NT2/D1 (cell line): ENCODE results near the gene ADAMTSL1.

Source experiments
- DNase-seq: peaks from one replicate; pipeline ENCODE4 v3.0.0-alpha.2; 2011; ENCODE audit warnings: low read depth, low spot score
- H3K27me3 ChIP-seq: 2 replicates; pipeline ENCODE4 v1.6.0; 2011; ENCODE audit warnings: mild to moderate bottlenecking; ENCODE audit not compliant: insufficient read length, insufficient read depth
- H3K36me3 ChIP-seq: 2 replicates; pipeline ENCODE4 v1.6.1; 2011; ENCODE audit warnings: mild to moderate bottlenecking, low read length, mixed read lengths; ENCODE audit not compliant: insufficient read depth, insufficient read length
- H3K4me1 ChIP-seq: 2 replicates; pipeline ENCODE4 v1.5.1; 2011; ENCODE audit not compliant: insufficient read depth, insufficient read length
- H3K4me3 ChIP-seq: 2 replicates; pipeline ENCODE4 v1.5.1; 2011; ENCODE audit warnings: low read depth; ENCODE audit not compliant: insufficient read length
- H3K9ac ChIP-seq: 2 replicates; pipeline ENCODE4 v1.6.0; 2011; ENCODE audit warnings: low read depth; ENCODE audit not compliant: insufficient read length
- H3K9me3 ChIP-seq: 2 replicates; pipeline ENCODE4 v1.5.1; 2011; ENCODE audit warnings: mild to moderate bottlenecking, low read length; ENCODE audit not compliant: insufficient read depth
- SUZ12 ChIP-seq: IDR thresholded peaks from 2 replicates; pipeline ENCODE4 v1.6.1; 2011; ENCODE audit not compliant: insufficient read length, insufficient read depth; ENCODE audit errors: extremely low read depth
- YY1 ChIP-seq: IDR thresholded peaks from 2 replicates; pipeline ENCODE4 v1.6.1; 2011; ENCODE audit not compliant: insufficient read length, insufficient read depth
- ZNF274 ChIP-seq: IDR thresholded peaks from 2 replicates; pipeline ENCODE4 v1.6.1; 2011; ENCODE audit warnings: mild to moderate bottlenecking, low read depth, low read length

ADAMTSL1 gene

GRCh38 chr9:18502546-18502945 is 28.6 kb downstream of the ADAMTSL1 start:
- DNase-seq = no peak
- H3K9ac ChIP-seq = no peak overlapping the region
- H3K27me3 ChIP-seq = no peaks in the 10 kb centered on the region
- no peak for TF ChIP-seq YY1
- no peak for TF ChIP-seq SUZ12
- TF ChIP-seq ZNF274 = no peak
- no peaks in the 10 kb centered on the region for H3K4me1 ChIP-seq
- H3K9me3 ChIP-seq = no peaks in the 10 kb centered on the region
- H3K36me3 ChIP-seq = no peaks in the 10 kb centered on the region
- H3K4me3 ChIP-seq = no peak overlapping the region

GRCh38 chr9:18504707-18505106 is 30.8 kb downstream of the ADAMTSL1 start:
- Histone ChIP-seq H3K4me1 (no peaks in the 10 kb centered on the region), H3K9ac (no peak overlapping the region), H3K27me3 (no peaks in the 10 kb centered on the region), H3K36me3 (no peaks in the 10 kb centered on the region), H3K4me3 (no peak overlapping the region), H3K9me3 (no peaks in the 10 kb centered on the region)
- no peak for DNase-seq
- TF ChIP-seq ZNF274 = no peak
- no peak for TF ChIP-seq YY1
- no peak for TF ChIP-seq SUZ12

- no peaks in the 10 kb centered on the region for H3K9me3 ChIP-seq
- no peaks in the 10 kb centered on the region for H3K4me1 ChIP-seq
- H3K27me3 ChIP-seq = no peaks in the 10 kb centered on the region
- H3K4me3 ChIP-seq = no peak overlapping the region
- H3K9ac ChIP-seq = no peak overlapping the region
- no peaks in the 10 kb centered on the region for H3K36me3 ChIP-seq
- DNase-seq = no peak
- TF ChIP-seq SUZ12 (no peak), YY1 (no peak), ZNF274 (no peak)
Observed at GRCh38 chr9:18507151-18507550, 33.2 kb downstream of the ADAMTSL1 start.

- TF ChIP-seq ZNF274 = no peak
- TF ChIP-seq YY1 = no peak
- TF ChIP-seq SUZ12 = no peak
- Histone ChIP-seq H3K27me3 (no peaks in the 10 kb centered on the region), H3K4me3 (no peak overlapping the region), H3K9me3 (no peaks in the 10 kb centered on the region), H3K4me1 (no peaks in the 10 kb centered on the region), H3K9ac (no peak overlapping the region), H3K36me3 (no peaks in the 10 kb centered on the region)
- no peak for DNase-seq
Observed at GRCh38 chr9:18516514-18516913, 42.6 kb downstream of the ADAMTSL1 start.

- no peak for TF ChIP-seq YY1
- no peak for TF ChIP-seq ZNF274
- no peak for TF ChIP-seq SUZ12
- Histone ChIP-seq H3K27me3 (no peaks in the 10 kb centered on the region), H3K9me3 (no peaks in the 10 kb centered on the region), H3K9ac (no peak overlapping the region), H3K4me1 (no peaks in the 10 kb centered on the region), H3K4me3 (no peak overlapping the region), H3K36me3 (no peaks in the 10 kb centered on the region)
- DNase-seq = no peak
Observed at GRCh38 chr9:18516965-18517364, 43.0 kb downstream of the ADAMTSL1 start.

GRCh38 chr9:18520416-18521047 is 46.6 kb downstream of the ADAMTSL1 start:
- no peaks in the 10 kb centered on the region for H3K27me3 ChIP-seq
- H3K9ac ChIP-seq = no peak overlapping the region
- no peak overlapping the region for H3K4me3 ChIP-seq
- no peaks in the 10 kb centered on the region for H3K4me1 ChIP-seq
- TF ChIP-seq SUZ12 = no peak
- no peak for TF ChIP-seq YY1
- TF ChIP-seq ZNF274 = no peak
- DNase-seq = no peak
- no peaks in the 10 kb centered on the region for H3K36me3 ChIP-seq
- H3K9me3 ChIP-seq = no peaks in the 10 kb centered on the region

- no peak for TF ChIP-seq SUZ12
- no peak for TF ChIP-seq YY1
- TF ChIP-seq ZNF274 = no peak
- Histone ChIP-seq H3K27me3 (no peaks in the 10 kb centered on the region), H3K9ac (no peak overlapping the region), H3K36me3 (no peaks in the 10 kb centered on the region), H3K4me3 (no peak overlapping the region), H3K9me3 (no peaks in the 10 kb centered on the region), H3K4me1 (no peaks in the 10 kb centered on the region)
- DNase-seq = peak; percentile 36
Observed at GRCh38 chr9:18526685-18527084, 52.7 kb downstream of the ADAMTSL1 start.
